Measurements from ENCODE around the gene PSTPIP1. TPM values are rescaled to one million over a fixed set of nuclear protein-coding genes. Genes with fewer than 3 reads are reported as not detected.

The PSTPIP1 gene
- polyA plus RNA-seq, 1 donor from 2014 or later: not detected

DNA sequence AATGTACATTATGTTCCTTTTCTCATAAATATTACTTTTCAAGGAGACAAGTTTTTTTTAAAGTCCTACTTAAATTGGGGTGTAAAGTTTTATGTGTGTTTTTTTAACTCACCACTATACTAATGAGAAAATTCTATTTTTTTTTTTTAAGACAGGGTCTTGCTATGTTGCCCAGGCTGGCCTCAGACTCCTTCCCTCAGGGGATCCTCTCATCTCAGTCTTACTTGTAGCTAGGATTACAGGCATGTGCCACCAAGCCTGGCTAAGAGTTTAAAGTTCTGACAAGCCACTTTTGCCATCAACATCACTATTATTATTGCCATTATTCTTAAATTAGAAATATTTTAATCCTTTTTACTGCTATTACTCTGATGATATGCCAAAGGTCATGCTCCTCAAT, 68.3 kb downstream of the PSTPIP1 start:
- TF ChIP-seq SMC3 (conservative IDR thresholded peaks at IDR 0.05; ENCODE audit: poor library complexity) (no peak), RAD21 (conservative IDR thresholded peaks at IDR 0.05) (no peak), MXI1 (conservative IDR thresholded peaks at IDR 0.05; ENCODE audit: poor library complexity, severe bottlenecking) (no peak), TAF1 (IDR thresholded peaks at IDR 0.05; ENCODE audit: low read depth) (no peak)
- TF ChIP-seq, protein P1, sequence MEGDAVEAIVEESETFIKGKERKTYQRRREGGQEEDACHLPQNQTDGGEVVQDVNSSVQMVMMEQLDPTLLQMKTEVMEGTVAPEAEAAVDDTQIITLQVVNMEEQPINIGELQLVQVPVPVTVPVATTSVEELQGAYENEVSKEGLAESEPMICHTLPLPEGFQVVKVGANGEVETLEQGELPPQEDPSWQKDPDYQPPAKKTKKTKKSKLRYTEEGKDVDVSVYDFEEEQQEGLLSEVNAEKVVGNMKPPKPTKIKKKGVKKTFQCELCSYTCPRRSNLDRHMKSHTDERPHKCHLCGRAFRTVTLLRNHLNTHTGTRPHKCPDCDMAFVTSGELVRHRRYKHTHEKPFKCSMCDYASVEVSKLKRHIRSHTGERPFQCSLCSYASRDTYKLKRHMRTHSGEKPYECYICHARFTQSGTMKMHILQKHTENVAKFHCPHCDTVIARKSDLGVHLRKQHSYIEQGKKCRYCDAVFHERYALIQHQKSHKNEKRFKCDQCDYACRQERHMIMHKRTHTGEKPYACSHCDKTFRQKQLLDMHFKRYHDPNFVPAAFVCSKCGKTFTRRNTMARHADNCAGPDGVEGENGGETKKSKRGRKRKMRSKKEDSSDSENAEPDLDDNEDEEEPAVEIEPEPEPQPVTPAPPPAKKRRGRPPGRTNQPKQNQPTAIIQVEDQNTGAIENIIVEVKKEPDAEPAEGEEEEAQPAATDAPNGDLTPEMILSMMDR (IDR thresholded peaks at IDR 0.05; ENCODE audit: poor library complexity, severe bottlenecking): no peak
- TF ChIP-seq, protein P2, sequence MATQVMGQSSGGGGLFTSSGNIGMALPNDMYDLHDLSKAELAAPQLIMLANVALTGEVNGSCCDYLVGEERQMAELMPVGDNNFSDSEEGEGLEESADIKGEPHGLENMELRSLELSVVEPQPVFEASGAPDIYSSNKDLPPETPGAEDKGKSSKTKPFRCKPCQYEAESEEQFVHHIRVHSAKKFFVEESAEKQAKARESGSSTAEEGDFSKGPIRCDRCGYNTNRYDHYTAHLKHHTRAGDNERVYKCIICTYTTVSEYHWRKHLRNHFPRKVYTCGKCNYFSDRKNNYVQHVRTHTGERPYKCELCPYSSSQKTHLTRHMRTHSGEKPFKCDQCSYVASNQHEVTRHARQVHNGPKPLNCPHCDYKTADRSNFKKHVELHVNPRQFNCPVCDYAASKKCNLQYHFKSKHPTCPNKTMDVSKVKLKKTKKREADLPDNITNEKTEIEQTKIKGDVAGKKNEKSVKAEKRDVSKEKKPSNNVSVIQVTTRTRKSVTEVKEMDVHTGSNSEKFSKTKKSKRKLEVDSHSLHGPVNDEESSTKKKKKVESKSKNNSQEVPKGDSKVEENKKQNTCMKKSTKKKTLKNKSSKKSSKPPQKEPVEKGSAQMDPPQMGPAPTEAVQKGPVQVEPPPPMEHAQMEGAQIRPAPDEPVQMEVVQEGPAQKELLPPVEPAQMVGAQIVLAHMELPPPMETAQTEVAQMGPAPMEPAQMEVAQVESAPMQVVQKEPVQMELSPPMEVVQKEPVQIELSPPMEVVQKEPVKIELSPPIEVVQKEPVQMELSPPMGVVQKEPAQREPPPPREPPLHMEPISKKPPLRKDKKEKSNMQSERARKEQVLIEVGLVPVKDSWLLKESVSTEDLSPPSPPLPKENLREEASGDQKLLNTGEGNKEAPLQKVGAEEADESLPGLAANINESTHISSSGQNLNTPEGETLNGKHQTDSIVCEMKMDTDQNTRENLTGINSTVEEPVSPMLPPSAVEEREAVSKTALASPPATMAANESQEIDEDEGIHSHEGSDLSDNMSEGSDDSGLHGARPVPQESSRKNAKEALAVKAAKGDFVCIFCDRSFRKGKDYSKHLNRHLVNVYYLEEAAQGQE (IDR thresholded peaks at IDR 0.05; ENCODE audit: borderline replicate concordance): no peak
- H3F3A ChIP-seq (ENCODE audit: insufficient read depth, low read length, poor library complexity, severe bottlenecking): no peaks in the 10 kb centered on the region
- H3K79me2 ChIP-seq (replicated peaks; ENCODE audit: insufficient read depth, low read length): peaks cover 95% of the 10 kb centered on the region
- H3K9me3 ChIP-seq (ENCODE audit: low read length): no peaks in the 10 kb centered on the region
- no peaks in the 10 kb centered on the region for H3K36me3 ChIP-seq (ENCODE audit: insufficient read depth, low read length)
- H2AFZ ChIP-seq (ENCODE audit: low read depth, low read length): no peak overlapping the region
- H3K27ac ChIP-seq (ENCODE audit: low read length): no peak overlapping the region
- no peak overlapping the region for H3K4me3 ChIP-seq (ENCODE audit: low read length)
- H3K9me2 ChIP-seq (ENCODE audit: insufficient read depth, low read length): no peaks in the 10 kb centered on the region
- H3K27me3 ChIP-seq (ENCODE audit: insufficient read depth, low read depth, low read length): no peaks in the 10 kb centered on the region
- H3K4me2 ChIP-seq (ENCODE audit: low read length): no peak overlapping the region
- peaks cover 3% of the 10 kb centered on the region for H4K20me1 ChIP-seq (ENCODE audit: insufficient read depth)
- no peak overlapping the region for H3K9ac ChIP-seq (ENCODE audit: low read length)

DNA sequence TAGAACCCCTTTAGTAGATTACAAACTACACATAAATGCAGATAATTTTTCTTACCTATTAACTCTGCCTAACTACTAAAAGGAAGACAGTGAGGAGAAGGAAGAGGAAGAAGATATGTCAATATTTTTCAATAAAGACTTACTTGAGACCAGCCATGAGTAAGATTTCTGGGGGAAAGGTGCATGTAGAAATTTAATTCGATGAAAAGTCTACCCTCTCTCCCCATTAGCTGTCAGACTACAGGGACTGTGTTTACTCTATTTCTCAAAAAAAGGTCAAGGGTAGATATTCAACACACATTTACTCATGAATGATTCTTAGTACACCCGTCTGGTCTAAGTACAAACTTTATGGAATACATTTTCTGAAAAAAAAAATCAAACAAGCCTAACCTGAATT, 69.1 kb downstream of the PSTPIP1 start:
- TF ChIP-seq TAF1 (IDR thresholded peaks at IDR 0.05; ENCODE audit: low read depth) (no peak), SMC3 (conservative IDR thresholded peaks at IDR 0.05; ENCODE audit: poor library complexity) (no peak), RAD21 (conservative IDR thresholded peaks at IDR 0.05) (no peak), EZH2 (IDR thresholded peaks at IDR 0.05; ENCODE audit: borderline replicate concordance, insufficient read depth, low read length, poor library complexity, severe bottlenecking) (no peak), EP300 (conservative IDR thresholded peaks at IDR 0.05; ENCODE audit: poor library complexity, severe bottlenecking) (no peak), POLR2AphosphoS5 (IDR thresholded peaks at IDR 0.05) (no peak), MXI1 (conservative IDR thresholded peaks at IDR 0.05; ENCODE audit: poor library complexity, severe bottlenecking) (no peak)
- TF ChIP-seq, protein P2 (IDR thresholded peaks at IDR 0.05; ENCODE audit: borderline replicate concordance): no peak
- TF ChIP-seq, protein P1 (IDR thresholded peaks at IDR 0.05; ENCODE audit: poor library complexity, severe bottlenecking): no peak
- no peak overlapping the region for H3K9ac ChIP-seq (ENCODE audit: low read length)

More for the DNA sequence above, 69.1 kb downstream of the PSTPIP1 start:
- no peak overlapping the region for H2AFZ ChIP-seq (ENCODE audit: low read depth, low read length)
- H3K4me2 ChIP-seq (ENCODE audit: low read length): no peak overlapping the region
- H3K79me2 ChIP-seq (replicated peaks; ENCODE audit: insufficient read depth, low read length): peaks cover 97% of the 10 kb centered on the region
- no peaks in the 10 kb centered on the region for H3K36me3 ChIP-seq (ENCODE audit: insufficient read depth, low read length)
- H3K9me3 ChIP-seq (ENCODE audit: low read length): no peaks in the 10 kb centered on the region
- H4K20me1 ChIP-seq (ENCODE audit: insufficient read depth): peaks cover 3% of the 10 kb centered on the region
- H3K27ac ChIP-seq (ENCODE audit: low read length): no peak overlapping the region
- H3K9me2 ChIP-seq (ENCODE audit: insufficient read depth, low read length): no peaks in the 10 kb centered on the region
- H3F3A ChIP-seq (ENCODE audit: insufficient read depth, low read length, poor library complexity, severe bottlenecking): no peaks in the 10 kb centered on the region
- H3K4me3 ChIP-seq (ENCODE audit: low read length): no peak overlapping the region
- no peaks in the 10 kb centered on the region for H3K27me3 ChIP-seq (ENCODE audit: insufficient read depth, low read depth, low read length)

Data from neural cell (in vitro differentiated cells).